Gastroesophageal sphincter (tissue), 4 donors: ENCODE data around the gene SURF2. TPM values are rescaled to one million over a fixed set of nuclear protein-coding genes. Genes with fewer than 3 reads are reported as not detected.

Source experiments
- ATAC-seq: fragments of 150-250 bp; one replicate; pipeline ENCODE4 v1.9.1; 2016; ENCODE audit warnings: mild to moderate bottlenecking, moderate library complexity
- H3K27ac ChIP-seq, 4 donors: fragments of 200-600 bp; sonication (generic) in 3 of 4; 1 replicate in 3 of 4; 2 replicates in 1 of 4; pipeline ENCODE4 v1.5.1; 2016 to 2019
- H3K27me3 ChIP-seq: fragments of 200-600 bp; sonication (generic); one replicate; pipeline ENCODE4 v1.5.1; 2019
- H3K36me3 ChIP-seq, 2 donors: fragments of 200-600 bp; sonication (generic); one replicate each; pipeline ENCODE4 v1.5.1; 2019; ENCODE audit warnings: control low read depth in 1 of 2
- H3K4me1 ChIP-seq, 3 donors: fragments of 200-600 bp; sonication (generic); 1 replicate in 2 of 3; 2 replicates in 1 of 3; pipeline ENCODE4 v1.5.1; 2016 to 2019; ENCODE audit warnings: control low read depth in 2 of 3
- H3K4me3 ChIP-seq, 2 donors: fragments of 200-600 bp; sonication (generic); one replicate each; pipeline ENCODE4 v1.5.1; 2019; ENCODE audit warnings: mild to moderate bottlenecking in 1 of 2, moderate library complexity in 1 of 2
- H3K9me3 ChIP-seq, 3 donors: fragments of 200-600 bp; sonication (generic); one replicate each; pipeline ENCODE4 v1.5.1; 2017 to 2019; ENCODE audit warnings: control low read depth in 2 of 3
- CTCF ChIP-seq, 4 experiments: fragments of 200-600 bp in 2 of 4; fragments of 450-650 bp in 2 of 4; sonication (generic) in 1 of 4; IDR thresholded peaks; one replicate each; pipeline ENCODE4 v1.5.1; 2017 to 2019; ENCODE audit warnings: antibody characterized with exemption in 4 of 4, mild to moderate bottlenecking in 2 of 4, moderate library complexity in 2 of 4
- EP300 ChIP-seq: sonication (generic); formaldehyde crosslinking; IDR thresholded peaks from one replicate; pipeline ENCODE4 v1.6.1; 2017; ENCODE audit warnings: antibody characterized with exemption, mild to moderate bottlenecking
- POLR2A ChIP-seq, 2 donors: fragments of 450-650 bp; IDR thresholded peaks; one replicate each; pipeline ENCODE4 v1.6.1; 2017; ENCODE audit warnings: antibody characterized with exemption in 2 of 2, mild to moderate bottlenecking in 2 of 2, moderate library complexity in 1 of 2
- POLR2AphosphoS5 ChIP-seq: sonication (generic); formaldehyde crosslinking; IDR thresholded peaks from one replicate; pipeline ENCODE4 v1.6.1; 2017; ENCODE audit warnings: antibody characterized with exemption
- WGBS, 2 donors: methylation state at CpG; one replicate each; pipeline ENCODE4 v1.1.5; 2018; ENCODE audit warnings: low coverage in 1 of 2; 5-methylcytosine and 5-hydroxymethylcytosine counted together
- total RNA-seq, 4 donors: library from RNA; depleted of rRNA; stranded (reverse); fragments of >200 nt; gene quantifications; one replicate each; pipeline ENCODE4 v1.1.0, GENCODE V29; 2016

SURF2 gene
- total RNA-seq, 4 donors from 2014 or later, result 11.2 to 16.3 (median 15.3) TPM

GRCh38 chr9:133367221-133367620, 10.9 kb downstream of the SURF2 start:
- WGBS, 2 donors, result 93% methylated on average over 10 of the region's 22 CpGs; no CpG with 5 or more reads in 1 of the 2 donors
- Histone ChIP-seq H3K4me1 (peaks cover 0 to 63% (median 32%) of the 10 kb centered on the region in 3 donors), H3K9me3 (no peaks in the 10 kb centered on the region), H3K27ac (no peak overlapping the region), H3K36me3 (peaks cover 0 to 75% of the 10 kb centered on the region in 2 donors), H3K4me3 (no peak overlapping the region), H3K27me3 (no peaks in the 10 kb centered on the region)
- TF ChIP-seq POLR2AphosphoS5 (no peak), CTCF (IDR thresholded peaks at IDR 0.05) (no peak), EP300 (no peak), POLR2A (IDR thresholded peaks at IDR 0.05) (no peak)
- ATAC-seq, result no peak

GRCh38 chr9:133367778-133368177, 11.4 kb downstream of the SURF2 start:
- no peak for TF ChIP-seq EP300
- no peak for TF ChIP-seq POLR2A (IDR thresholded peaks at IDR 0.05)
- TF ChIP-seq POLR2AphosphoS5, result no peak
- TF ChIP-seq CTCF (IDR thresholded peaks at IDR 0.05), result no peak
- ATAC-seq, result no peak
- WGBS, 2 donors, result 58 to 67% methylated on average over 2 to 7 of the region's 10 CpGs
- Histone ChIP-seq H3K4me1 (peaks cover 0 to 64% (median 38%) of the 10 kb centered on the region in 3 donors), H3K9me3 (no peaks in the 10 kb centered on the region), H3K36me3 (peaks cover 0 to 75% of the 10 kb centered on the region in 2 donors), H3K27me3 (no peaks in the 10 kb centered on the region), H3K4me3 (no peak overlapping the region), H3K27ac (no peak overlapping the region)

DNA sequence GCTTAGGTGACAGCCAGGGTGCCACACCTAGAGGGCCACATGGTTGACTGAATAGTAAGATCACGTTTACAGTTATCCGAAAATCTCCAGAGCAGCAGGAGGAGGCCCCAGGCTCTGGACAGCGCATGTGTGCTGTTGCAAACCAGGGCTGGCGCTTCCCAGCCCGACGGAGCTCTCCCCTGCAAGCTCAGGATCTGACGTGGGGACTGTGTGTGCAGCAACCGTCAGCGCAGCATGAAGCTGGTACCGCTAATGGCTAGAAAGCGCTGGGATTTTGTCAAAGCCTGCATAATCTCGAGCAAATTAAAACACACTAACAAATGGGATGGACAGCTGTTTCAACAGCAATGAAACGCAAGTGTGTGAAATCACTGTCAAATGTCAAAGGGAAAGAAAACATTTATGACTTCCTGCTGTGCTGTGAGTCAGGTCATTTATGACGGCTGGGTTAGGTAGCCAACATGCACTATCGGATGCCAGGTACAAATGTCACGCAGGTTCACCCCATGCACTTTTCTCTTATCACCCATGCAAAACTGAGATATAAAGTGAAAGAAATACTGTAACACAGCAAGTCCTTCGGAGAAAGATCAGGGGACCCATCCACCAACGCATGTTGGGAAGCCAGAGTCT, 12.0 kb downstream of the SURF2 start:
- no peak for ATAC-seq
- TF ChIP-seq EP300, result no peak
- no peak for TF ChIP-seq CTCF (IDR thresholded peaks at IDR 0.05)
- TF ChIP-seq POLR2A (IDR thresholded peaks at IDR 0.05), result no peak
- TF ChIP-seq POLR2AphosphoS5, result no peak
- H3K27me3 ChIP-seq, result no peaks in the 10 kb centered on the region
- H3K36me3 ChIP-seq, result peaks cover 0 to 75% of the 10 kb centered on the region in 2 donors
- 61 to 90% methylated on average over 7 of the region's 18 CpGs for WGBS, 2 donors
- H3K9me3 ChIP-seq, result no peaks in the 10 kb centered on the region
- no peak overlapping the region for H3K4me3 ChIP-seq
- H3K27ac ChIP-seq, result no peak overlapping the region
- peaks cover 0 to 67% (median 40%) of the 10 kb centered on the region in 3 donors for H3K4me1 ChIP-seq

DNA sequence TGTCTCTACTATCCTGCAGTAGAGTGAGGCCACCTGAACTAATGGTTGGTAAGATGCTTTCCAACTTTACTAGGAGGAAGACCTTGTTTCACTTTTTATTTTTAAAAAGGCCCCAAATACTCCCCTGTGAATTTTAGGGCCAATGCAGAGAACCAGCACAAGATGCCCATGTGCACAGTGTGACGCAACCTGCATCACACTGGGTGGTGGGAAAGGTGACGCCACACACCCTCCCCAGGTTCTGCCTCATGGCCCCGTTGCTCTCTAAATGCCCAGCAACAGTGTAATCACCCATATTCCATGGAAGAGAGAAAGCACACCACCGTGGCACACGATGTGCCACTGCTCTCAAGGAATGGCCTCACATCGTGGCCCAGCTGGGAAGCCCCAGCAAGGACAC, 13.1 kb downstream of the SURF2 start:
- WGBS, 2 donors, result 50% methylated on average over 1 of the region's 6 CpGs; no CpG with 5 or more reads in 1 of the 2 donors
- Histone ChIP-seq H3K9me3 (no peaks in the 10 kb centered on the region), H3K4me1 (peaks cover 0 to 77% (median 46%) of the 10 kb centered on the region in 3 donors), H3K36me3 (peaks cover 0 to 65% of the 10 kb centered on the region in 2 donors), H3K27me3 (no peaks in the 10 kb centered on the region), H3K4me3 (no peak overlapping the region), H3K27ac (no peak overlapping the region)
- TF ChIP-seq CTCF (IDR thresholded peaks at IDR 0.05) (no peak), POLR2AphosphoS5 (no peak), POLR2A (IDR thresholded peaks at IDR 0.05) (no peak), EP300 (no peak)
- ATAC-seq, result no peak

- Histone ChIP-seq H3K36me3 (peaks cover 0 to 60% of the 10 kb centered on the region in 2 donors), H3K27ac (no peak overlapping the region), H3K9me3 (no peaks in the 10 kb centered on the region), H3K4me3 (no peak overlapping the region), H3K4me1 (peaks cover 0 to 83% (median 49%) of the 10 kb centered on the region in 3 donors), H3K27me3 (no peaks in the 10 kb centered on the region)
- no peak for ATAC-seq
- no peak for TF ChIP-seq EP300
- TF ChIP-seq CTCF (IDR thresholded peaks at IDR 0.05), result no peak
- TF ChIP-seq POLR2AphosphoS5, result no peak
- no peak for TF ChIP-seq POLR2A (IDR thresholded peaks at IDR 0.05)
- WGBS, 2 donors, result 65 to 95% methylated on average over 3 of the region's 7 CpGs
Measured at GRCh38 chr9:133369933-133370332, 13.6 kb downstream of the SURF2 start.
